Heart left ventricle (tissue), 16 donors: ENCODE data around the gene NRDE2. TPM values are rescaled to one million over a fixed set of nuclear protein-coding genes. Genes with fewer than 3 reads are reported as not detected.
A peak's percentile ranks its signal among the peaks of the same experiment; 100 is the strongest.

Experiments
- ATAC-seq, 4 donors: fragments of 200-7000 bp; cut with Tn5 transposase; one replicate each; pipeline ENCODE4 v1.9.1; 2020 to 2022; ENCODE audit warnings: moderate library complexity in 4 of 4, mild to moderate bottlenecking in 3 of 4, moderate number of reproducible peaks in 1 of 4
- DNase-seq, 5 donors: peaks; one replicate each; pipeline ENCODE4 v3.0.0-alpha.2; 2020
- H3K27ac ChIP-seq, 12 donors: fragments of 200-600 bp; sonication (generic) in 4 of 12; one replicate each; pipeline versions ENCODE4 v1.5.0 to v1.8.0; 2016 to 2022; ENCODE audit warnings: mild to moderate bottlenecking in 2 of 12
- H3K27me3 ChIP-seq, 9 donors: fragments of 200-600 bp; sonication (generic) in 2 of 9; one replicate each; pipeline versions ENCODE4 v1.5.1 to v1.8.0; 2016 to 2022; ENCODE audit warnings: mild to moderate bottlenecking in 3 of 9
- H3K36me3 ChIP-seq, 9 donors: fragments of 200-600 bp; sonication (generic) in 2 of 9; one replicate each; pipeline versions ENCODE4 v1.5.0 to v1.8.0; 2018 to 2022; ENCODE audit warnings: mild to moderate bottlenecking in 2 of 9
- H3K4me1 ChIP-seq, 12 donors: fragments of 200-600 bp; sonication (generic) in 4 of 12; one replicate each; pipeline versions ENCODE4 v1.5.0 to v1.8.0; 2016 to 2022; ENCODE audit warnings: mild to moderate bottlenecking in 3 of 12
- H3K4me3 ChIP-seq, 12 donors: fragments of 200-600 bp; sonication (generic) in 4 of 12; one replicate each; pipeline versions ENCODE4 v1.5.0 to v1.8.0; 2017 to 2022; ENCODE audit warnings: mild to moderate bottlenecking in 9 of 12, moderate library complexity in 4 of 12
- H3K9me3 ChIP-seq, 12 donors: fragments of 200-600 bp; sonication (generic) in 4 of 12; one replicate each; pipeline versions ENCODE4 v1.5.0 to v1.8.0; 2016 to 2022; ENCODE audit warnings: mild to moderate bottlenecking in 1 of 12
- POLR2A ChIP-seq, 2 donors: fragments of 450-650 bp; IDR thresholded peaks; one replicate each; pipeline ENCODE4 v1.6.1; 2017; ENCODE audit warnings: antibody characterized with exemption in 2 of 2, mild to moderate bottlenecking in 2 of 2, moderate library complexity in 2 of 2
- WGBS, 4 donors: extraction: QIAGEN DNeasy Blood & Tissue Kit in 2 of 4; methylation state at CpG; one replicate each; pipeline versions ENCODE4 v1.1.5 to v1.1.7; 2013 to 2018; 5-methylcytosine and 5-hydroxymethylcytosine counted together
- intact Hi-C, 10 donors: fragments of 100-400 bp; cut with DNase I; formaldehyde crosslinking; loops; one replicate each; pipeline versions ENCODE4 v1.11.1 to v1.14.2; 2022
- polyA plus RNA-seq, 2 donors: library from polyadenylated mRNA; stranded (reverse); fragments of 200-250 nt; gene quantifications; one replicate each; pipeline ENCODE4 v1.2.3, GENCODE V29; 2013
- total RNA-seq, 9 donors: library from RNA; depleted of rRNA in 2 of 9; stranded (reverse); fragments of >200 nt in 2 of 9; fragmentation: NEBNext Ultra II Directional in 3 of 9; extraction: Animal tissue kit (Norgen Biotek cat#: 25700) in 3 of 9; gene quantifications; one replicate each; pipeline versions ENCODE4 v1.1.0 to v1.2.4, GENCODE V29; 2016 to 2023
- TF ChIP-seq, protein P1 (sequence below), 12 donors: fragments of 200-600 bp; sonication (generic) in 4 of 12; IDR thresholded peaks; one replicate each; pipeline versions ENCODE4 v1.5.0 to v1.8.0; 2018 to 2022; ENCODE audit warnings: antibody characterized with exemption in 12 of 12, mild to moderate bottlenecking in 5 of 12
- donor health status: ischemic (EF 13 %, LVEDD 7.1; RV severe dilation, severe dysfunction).
- donor health status: healthy with polysubstance abuse.
- donor health status: DM: no; HTN: yes; CAD: no.
- donor health status: DM: no; HTN: no; CAD: no.
- donor health status: ischemic (EF 25% LVEDD 6.9; RV normal size, moderate dysfunction).
- donor health status: ischemic (EF 25% LVEDD 5.7; RV mildly dilated, moderate dysfunction).
- donor health status: healthy.
- donor health status: DM: yes; HTN: yes; CAD: no.
- donor health status: ischemic (EF 35%, LVEDD 5.7; RV mildly dilated, moderate dysfunction).
- donor health status: nonischemic (EF 11% LVEDD 7.7; RV severe dilation, severe dysfunction).
- donor health status: DM: yes; HTN: yes; CAD: no.
- donor health status: PGD.
- donor health status: ischemic (EF 29% LVEDD 5.4; RV normal size, mild dysfunction).
- donor health status: nonischemic (EF 23%, LVEDD 6.1; RV moderate dilation, normal function).

NRDE2 gene
- total and polyA plus RNA-seq, 11 donors = 5.2 to 15.4 (median 9.4) TPM

DNA sequence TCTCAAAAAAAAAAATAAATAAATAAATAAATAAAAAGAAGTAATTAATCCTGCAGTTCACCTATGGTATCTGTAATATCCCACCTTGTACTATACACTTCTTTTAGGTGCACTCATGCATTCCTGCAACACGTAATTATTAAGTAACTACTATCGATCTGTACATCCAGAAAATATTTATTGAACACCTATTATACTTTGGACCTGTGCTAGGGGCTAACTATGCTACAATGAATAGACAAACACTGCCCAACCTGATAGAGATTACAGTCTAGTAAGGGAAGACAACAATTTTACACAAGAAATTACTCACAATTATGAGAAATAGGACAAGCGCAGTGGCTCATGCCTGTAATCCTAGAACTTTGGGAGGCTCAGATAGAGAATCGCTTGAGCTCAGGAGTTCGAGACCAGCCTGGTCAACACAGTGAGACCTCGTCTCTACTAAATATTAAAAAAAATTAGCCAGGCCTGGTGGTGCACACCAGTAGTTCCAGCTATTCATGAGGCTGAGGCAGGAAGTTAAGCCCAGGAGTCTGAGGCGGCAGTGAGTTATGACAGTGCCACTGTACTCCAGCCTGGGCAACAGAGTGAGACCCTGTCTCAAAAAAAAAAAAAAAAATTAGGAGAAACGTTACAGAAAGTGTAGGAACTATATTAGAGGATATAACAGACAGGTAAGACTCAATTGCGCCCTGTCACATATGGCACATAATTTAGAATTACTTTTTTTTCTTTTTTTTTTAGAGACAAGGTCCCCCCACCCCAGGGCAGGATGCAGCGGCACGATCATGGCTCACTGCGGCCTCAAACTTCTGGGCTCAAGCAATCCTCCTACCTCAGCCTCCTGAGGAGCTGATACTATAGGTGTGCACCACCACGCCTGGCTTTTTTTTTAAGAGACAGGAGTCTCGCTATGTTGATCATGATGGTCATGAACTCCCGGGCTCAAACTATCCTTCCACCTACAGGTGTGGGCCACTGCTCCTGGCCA is 1.2 kb downstream of the NRDE2 start:
- Histone ChIP-seq H3K27me3 (peaks cover 0 to 5% (median 0%) of the 10 kb centered on the region in 9 donors), H3K4me1 (peaks cover 4 to 25% (median 11%) of the 10 kb centered on the region in 12 donors), H3K36me3 (no peaks in the 10 kb centered on the region), H3K9me3 (no peaks in the 10 kb centered on the region), H3K4me3 (peak overlapping the region in 11 of 12 donors; percentile 54 to 96 (median 74)), H3K27ac (peak overlapping the region in 9 of 12 donors; percentile 81 to 96 (median 88))
- DNase-seq (no peak), ATAC-seq (no peak)
- 96% methylated on average over 15 of the region's 15 CpGs for WGBS, 4 donors
- TF ChIP-seq POLR2A (IDR thresholded peaks at IDR 0.05) = no peak
- TF ChIP-seq, protein P1, sequence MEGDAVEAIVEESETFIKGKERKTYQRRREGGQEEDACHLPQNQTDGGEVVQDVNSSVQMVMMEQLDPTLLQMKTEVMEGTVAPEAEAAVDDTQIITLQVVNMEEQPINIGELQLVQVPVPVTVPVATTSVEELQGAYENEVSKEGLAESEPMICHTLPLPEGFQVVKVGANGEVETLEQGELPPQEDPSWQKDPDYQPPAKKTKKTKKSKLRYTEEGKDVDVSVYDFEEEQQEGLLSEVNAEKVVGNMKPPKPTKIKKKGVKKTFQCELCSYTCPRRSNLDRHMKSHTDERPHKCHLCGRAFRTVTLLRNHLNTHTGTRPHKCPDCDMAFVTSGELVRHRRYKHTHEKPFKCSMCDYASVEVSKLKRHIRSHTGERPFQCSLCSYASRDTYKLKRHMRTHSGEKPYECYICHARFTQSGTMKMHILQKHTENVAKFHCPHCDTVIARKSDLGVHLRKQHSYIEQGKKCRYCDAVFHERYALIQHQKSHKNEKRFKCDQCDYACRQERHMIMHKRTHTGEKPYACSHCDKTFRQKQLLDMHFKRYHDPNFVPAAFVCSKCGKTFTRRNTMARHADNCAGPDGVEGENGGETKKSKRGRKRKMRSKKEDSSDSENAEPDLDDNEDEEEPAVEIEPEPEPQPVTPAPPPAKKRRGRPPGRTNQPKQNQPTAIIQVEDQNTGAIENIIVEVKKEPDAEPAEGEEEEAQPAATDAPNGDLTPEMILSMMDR (IDR thresholded peaks at IDR 0.05) = no peak
- intact Hi-C loops = loop anchor here in 7 of 10 donors (1.0 to 5.0 kb wide), 5 partner anchors 52 to 427 kb away; partner anchors contain the start of gene CALM1 (in 4 of the 7)

DNA sequence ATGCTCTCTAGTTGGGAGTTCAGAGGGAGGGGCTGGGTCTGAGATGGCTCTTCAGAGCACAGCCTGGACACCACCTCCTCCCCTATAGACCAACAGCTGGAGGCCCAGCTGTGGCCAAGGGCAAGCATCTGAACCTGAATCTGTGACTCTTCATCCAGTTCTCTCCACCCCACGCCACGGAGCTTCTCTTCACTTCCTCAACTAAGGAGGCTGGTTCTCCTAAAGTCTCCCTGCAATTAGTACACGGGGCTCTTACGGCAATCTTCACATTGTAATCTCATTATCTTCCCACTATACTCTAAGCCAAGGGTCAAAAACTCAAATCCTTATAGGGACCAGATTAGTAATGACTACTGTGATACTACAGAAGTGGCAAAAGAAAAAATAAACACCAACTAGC is 9.8 kb downstream of the NRDE2 start:
- H3K9me3 ChIP-seq = no peaks in the 10 kb centered on the region
- DNase-seq = no peak
- no peak overlapping the region for H3K27ac ChIP-seq
- TF ChIP-seq, protein P1 (IDR thresholded peaks at IDR 0.05) = no peak
- no peak for TF ChIP-seq POLR2A (IDR thresholded peaks at IDR 0.05)
- H3K27me3 ChIP-seq = no peaks in the 10 kb centered on the region
- no peak for ATAC-seq
- no peak overlapping the region for H3K4me3 ChIP-seq
- intact Hi-C loops = no loop called here
- peaks cover 0 to 12% (median 6%) of the 10 kb centered on the region in 12 donors for H3K4me1 ChIP-seq
- WGBS, 4 donors = 78 to 91% (median 83%) methylated on average over 4 of the region's 4 CpGs
- peaks cover 0 to 24% (median 10%) of the 10 kb centered on the region in 9 donors for H3K36me3 ChIP-seq

DNA sequence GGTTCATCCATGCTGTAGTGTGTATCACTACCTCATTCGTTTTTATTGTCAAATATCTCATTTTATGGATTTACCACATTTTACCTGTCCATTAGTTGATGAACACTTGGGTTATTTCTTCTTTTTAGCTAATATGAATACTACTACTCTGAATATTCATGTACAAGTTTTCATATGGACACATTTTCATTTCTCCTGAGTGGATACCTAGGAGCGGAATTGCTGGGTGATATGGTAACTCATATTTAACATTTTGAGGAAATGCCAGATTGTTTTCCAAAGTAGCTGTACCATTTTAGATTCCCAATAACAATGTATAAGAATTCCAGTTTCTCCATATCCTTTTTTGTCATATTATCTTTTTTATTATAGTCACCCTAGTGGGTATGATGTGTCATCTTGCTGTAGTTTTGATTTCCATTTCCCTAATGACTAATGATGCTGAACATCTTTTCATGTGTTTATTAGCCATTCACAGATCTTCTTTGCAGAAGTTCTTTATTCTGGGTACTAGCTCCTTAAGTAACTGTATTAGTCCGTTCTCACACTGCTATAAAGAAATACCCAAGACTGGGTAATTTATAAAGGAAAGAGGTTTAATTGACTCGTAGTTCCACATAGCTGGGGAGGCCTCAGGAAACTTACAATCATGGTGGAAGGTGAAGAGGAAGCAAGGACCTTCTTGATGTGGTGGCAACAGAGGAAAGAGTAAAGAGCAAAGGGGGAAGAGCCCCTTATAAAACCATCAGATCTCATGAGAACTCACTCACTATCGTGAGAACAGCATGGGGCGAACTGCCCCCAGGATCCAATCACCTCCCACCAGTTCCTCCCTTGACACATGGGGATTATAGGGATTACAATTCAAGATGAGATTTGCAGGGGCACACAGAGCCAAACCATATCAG is 11.9 kb downstream of the NRDE2 start:
- Histone ChIP-seq H3K27ac (no peak overlapping the region), H3K27me3 (no peaks in the 10 kb centered on the region), H3K4me3 (no peak overlapping the region), H3K4me1 (peaks cover 0 to 3% (median 0%) of the 10 kb centered on the region in 12 donors), H3K36me3 (peaks cover 0 to 44% (median 29%) of the 10 kb centered on the region in 9 donors), H3K9me3 (no peaks in the 10 kb centered on the region)
- intact Hi-C loops = no loop called here
- TF ChIP-seq, protein P1 (IDR thresholded peaks at IDR 0.05) = no peak
- TF ChIP-seq POLR2A (IDR thresholded peaks at IDR 0.05) = no peak
- 95 to 97% (median 96%) methylated on average over 6 of the region's 6 CpGs for WGBS, 4 donors
- ATAC-seq (no peak), DNase-seq (no peak)
